Fibroblast of the conjunctiva (primary cell): Measurements from ENCODE around the gene ERFE.
A peak's percentile ranks its signal among the peaks of the same experiment; 100 is the strongest.
"Not testable (repeated sequence)": the region's sequence is repeated elsewhere in the genome, so short reads cannot be mapped to it uniquely, and the experiment has no call there.

Source experiments
- DNase-seq: peaks from one replicate; pipeline ENCODE4 v3.0.0-alpha.2; 2010; ENCODE audit warnings: low read depth

The ERFE gene

GRCh38 chr2:238169708-238170251, 11.0 kb downstream of the ERFE start:
- peak; percentile 97 for DNase-seq

DNA sequence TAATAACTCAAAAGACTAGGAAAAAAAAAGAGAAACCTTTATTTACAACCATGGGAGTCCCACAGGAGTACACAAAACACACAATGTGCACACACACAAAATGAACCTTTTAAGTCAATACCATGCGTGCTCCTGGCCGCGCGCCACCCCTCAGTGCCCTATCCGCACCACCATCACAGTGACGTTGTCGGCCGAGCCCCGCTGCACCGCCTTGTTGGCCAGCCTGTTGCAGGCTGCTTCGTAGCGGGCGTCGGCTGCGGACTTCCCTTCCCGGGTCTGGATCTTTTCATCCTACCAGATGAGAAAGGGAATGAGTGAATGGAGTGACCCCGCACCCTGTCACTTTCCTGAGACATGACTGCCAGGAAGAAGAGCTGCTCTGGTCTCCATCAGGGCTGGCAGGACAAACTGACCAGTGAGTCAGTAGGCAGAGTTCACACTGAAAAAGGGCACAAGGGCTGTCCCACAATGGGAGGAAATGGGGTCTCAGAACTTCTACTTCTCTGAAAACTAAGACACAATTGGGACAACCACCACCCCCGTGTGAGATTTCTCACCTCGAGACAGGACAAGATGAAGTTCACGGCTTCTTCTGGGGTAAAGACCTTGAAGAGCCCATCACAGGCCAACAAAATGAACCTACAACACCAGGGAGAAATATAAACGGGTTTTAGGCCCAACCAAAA, 11.8 kb downstream of the ERFE start:
- no peak for DNase-seq

GRCh38 chr2:238171072-238171431, 12.3 kb downstream of the ERFE start:
- DNase-seq: not testable (repeated sequence)

GRCh38 chr2:238171575-238172187, 12.9 kb downstream of the ERFE start:
- DNase-seq: no peak

GRCh38 chr2:238172439-238172838, 13.7 kb downstream of the ERFE start:
- DNase-seq: no peak

- DNase-seq: no peak
These were observed 14.9 kb downstream of the ERFE start for GRCh38 chr2:238173692-238174091.

- no peak for DNase-seq
These were observed 15.5 kb downstream of the ERFE start for GRCh38 chr2:238174291-238174690.

GRCh38 chr2:238174701-238175100, 15.9 kb downstream of the ERFE start:
- DNase-seq: no peak

- peak; percentile 57 for DNase-seq
These were observed 17.8 kb downstream of the ERFE start for GRCh38 chr2:238176613-238177012.

DNA sequence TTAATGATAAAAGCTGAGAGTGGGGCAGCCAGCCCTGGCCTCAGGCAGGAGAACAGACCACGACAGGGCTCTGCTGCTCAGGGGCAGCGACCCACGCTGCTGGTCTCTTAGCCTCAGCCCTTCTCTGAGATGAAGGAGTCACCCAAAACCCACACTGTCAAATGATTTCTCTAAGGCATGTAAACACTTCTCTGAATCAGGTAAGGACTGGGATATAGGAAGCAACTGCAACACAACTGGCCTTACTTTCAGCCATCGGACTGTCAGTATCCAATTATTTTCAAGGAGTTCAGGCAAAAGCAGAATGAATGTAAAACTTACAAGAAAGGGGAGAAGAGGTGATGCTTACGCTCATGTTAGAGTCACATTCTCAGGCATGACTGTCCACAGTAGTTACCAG, 21.8 kb downstream of the ERFE start:
- no peak for DNase-seq

DNA sequence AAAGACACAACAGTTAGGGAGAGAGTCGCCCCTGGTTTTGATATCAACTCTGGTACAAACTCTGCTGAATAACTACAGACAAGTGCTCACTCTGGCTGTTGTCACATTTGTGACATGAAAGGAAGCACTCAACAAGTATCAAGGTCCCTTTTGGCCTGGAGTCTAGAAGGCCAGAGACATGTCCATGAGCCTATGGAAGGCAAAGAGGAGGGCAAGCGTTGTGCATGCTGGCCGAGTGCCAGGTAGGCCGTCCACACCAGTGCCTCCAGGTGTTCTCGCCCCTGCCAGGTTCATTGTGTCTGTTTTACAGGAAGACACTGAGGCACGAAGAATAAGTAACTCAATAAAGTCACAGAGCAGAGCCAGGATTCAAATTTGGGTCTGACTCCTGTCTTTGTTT, 23.6 kb downstream of the ERFE start:
- DNase-seq: no peak

DNA sequence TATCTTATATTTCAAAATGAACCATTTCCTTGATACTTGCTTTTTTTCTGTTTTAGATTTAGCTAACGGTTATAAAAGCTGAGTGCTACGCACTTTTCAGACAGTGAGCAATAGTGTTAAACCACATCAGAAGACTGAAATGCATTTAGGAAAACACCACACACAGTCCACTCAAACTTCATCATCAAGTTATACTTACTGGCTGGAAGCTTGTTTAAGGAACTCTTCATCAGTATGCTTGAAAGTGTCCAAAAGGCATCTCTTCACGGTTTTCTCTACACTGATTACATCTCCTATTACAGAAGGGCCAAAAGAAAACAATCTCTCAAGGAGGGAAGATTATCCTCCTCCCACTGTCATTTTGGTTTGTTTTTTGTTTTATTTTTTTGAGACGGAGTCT, 25.1 kb downstream of the ERFE start:
- DNase-seq: no peak

- DNase-seq: no peak
These were observed 29.1 kb downstream of the ERFE start for GRCh38 chr2:238187618-238188548.

DNA sequence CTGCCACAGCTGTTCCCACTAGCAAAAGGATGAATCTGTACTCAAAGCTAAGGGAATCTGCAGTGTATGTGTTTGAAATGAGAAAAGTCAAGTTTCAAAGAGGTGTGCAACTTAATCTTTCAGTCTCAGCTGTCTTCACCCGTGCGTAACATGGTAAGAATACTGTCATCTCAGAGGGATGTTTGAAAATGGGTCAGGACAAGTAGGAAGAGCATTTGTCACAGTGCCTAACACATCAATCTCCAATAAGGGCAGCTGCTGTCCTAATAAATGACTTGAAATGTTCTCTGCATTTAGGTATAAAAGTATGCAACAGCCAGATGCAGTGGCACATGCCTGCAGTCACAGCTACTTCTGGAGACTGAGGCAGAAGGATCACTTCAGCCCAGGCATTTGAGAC, 31.7 kb downstream of the ERFE start:
- no peak for DNase-seq

GRCh38 chr2:238202326-238203093, 43.7 kb downstream of the ERFE start:
- no peak for DNase-seq

- peak; percentile 56 for DNase-seq
These were observed 44.6 kb downstream of the ERFE start, which contains the start of gene ILKAP for GRCh38 chr2:238203094-238203972. Gene ILKAP, minus strand, starts transcription at chr2:238203695. Its CDS starts 142 bp downstream, at chr2:238203553.

DNA sequence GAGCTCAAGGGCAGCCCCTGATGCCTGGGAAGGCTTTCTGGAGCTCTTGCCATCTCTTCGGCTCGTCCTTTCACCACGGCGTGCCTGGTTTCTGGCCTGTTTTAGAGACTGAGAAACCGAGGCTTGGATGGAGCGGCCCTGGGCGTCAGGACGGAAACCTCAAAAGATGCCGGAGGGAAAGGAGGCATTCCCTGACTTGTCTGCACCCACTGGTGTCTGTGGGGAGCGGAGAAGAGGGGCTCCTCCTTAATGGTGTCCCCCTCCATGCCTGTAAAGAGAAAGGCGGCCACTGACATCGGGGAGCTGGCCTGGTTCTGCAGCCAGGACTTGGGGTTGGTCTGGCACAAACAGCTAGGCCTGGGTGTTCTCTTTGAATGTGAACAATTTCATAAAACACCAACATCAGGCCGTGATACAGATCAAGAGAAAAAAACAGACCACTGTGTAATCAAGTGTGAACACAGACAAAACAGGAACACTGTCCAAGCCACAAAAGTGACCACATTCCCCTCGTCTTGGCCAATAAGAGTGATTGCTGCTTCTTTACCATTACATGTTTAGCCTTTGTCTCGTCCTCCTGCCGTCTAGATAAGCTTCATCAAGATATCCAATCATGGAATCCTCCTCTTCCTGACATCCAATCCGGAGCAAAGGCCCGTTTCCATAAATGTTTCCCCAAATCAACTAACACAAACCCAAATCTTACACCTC, 45.4 kb downstream of the ERFE start:
- no peak for DNase-seq

DNA sequence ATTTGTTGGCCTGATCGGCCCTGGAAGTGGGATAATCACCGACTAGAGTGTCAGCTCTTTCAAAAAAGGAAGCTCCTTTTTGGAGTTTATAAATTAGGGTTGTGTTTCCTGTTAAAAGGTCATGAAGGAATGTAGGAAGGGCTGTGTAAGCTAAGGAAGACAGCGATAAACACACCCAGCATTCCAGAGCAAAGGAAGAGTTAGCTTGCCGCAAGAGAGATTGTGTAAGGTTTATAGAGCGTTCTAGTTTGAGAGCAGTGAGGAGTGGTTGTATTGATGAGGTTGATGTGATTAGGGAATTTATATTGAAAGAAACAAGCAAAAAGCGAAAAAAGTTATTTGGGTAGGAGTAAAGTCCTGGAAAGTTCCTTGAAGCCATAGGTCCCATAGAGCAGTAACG, 48.2 kb downstream of the ERFE start:
- no peak for DNase-seq

DNA sequence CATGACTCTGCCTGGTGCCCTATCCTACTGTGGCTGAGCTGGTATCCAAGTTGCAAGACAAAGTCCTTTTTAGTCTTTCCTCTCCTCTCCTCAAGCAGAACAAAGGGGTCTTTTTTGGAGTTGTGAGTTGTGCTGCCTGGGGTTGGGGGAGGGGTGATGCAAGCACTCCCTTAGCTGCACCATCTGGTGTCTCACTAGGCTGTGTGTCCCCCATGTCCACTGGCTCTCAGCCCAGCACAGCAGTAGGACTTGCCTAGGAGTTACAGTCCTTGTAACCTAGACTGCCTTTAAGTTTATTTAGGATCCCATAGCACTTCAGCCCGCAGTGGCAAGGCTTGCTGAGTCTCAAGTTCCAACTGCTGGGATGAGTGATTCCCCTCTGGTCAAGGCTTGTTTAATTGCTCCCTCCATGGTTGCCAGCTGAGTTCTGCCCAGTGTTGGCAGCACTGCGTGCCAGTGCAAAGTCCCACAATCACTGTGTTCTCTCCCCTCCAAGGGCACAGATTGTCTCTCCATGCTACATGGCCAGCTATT, 57.9 kb downstream of the ERFE start:
- no peak for DNase-seq
